Lower lobe of right lung (tissue), 2 donors: ENCODE data around the gene CCNI. TPM values are rescaled to one million over a fixed set of nuclear protein-coding genes. Genes with fewer than 3 reads are reported as not detected.

Experiments used
- ATAC-seq, 2 donors: fragments of 200-7000 bp; cut with Tn5 transposase; one replicate each; pipeline ENCODE4 v1.9.1; 2020 to 2022; ENCODE audit warnings: mild to moderate bottlenecking in 2 of 2, moderate library complexity in 2 of 2
- DNase-seq: peaks from one replicate; pipeline ENCODE4 v3.0.0-alpha.2; 2020
- H3K27ac ChIP-seq: fragments of 200-600 bp; one replicate; pipeline ENCODE4 v1.8.0; 2022
- H3K27me3 ChIP-seq: fragments of 200-600 bp; one replicate; pipeline ENCODE4 v1.8.0; 2022; ENCODE audit warnings: low read depth
- H3K36me3 ChIP-seq: fragments of 200-600 bp; one replicate; pipeline ENCODE4 v1.8.0; 2022; ENCODE audit warnings: mild to moderate bottlenecking
- H3K4me1 ChIP-seq: fragments of 200-600 bp; one replicate; pipeline ENCODE4 v1.8.0; 2022
- H3K4me3 ChIP-seq: fragments of 200-600 bp; one replicate; pipeline ENCODE4 v1.8.0; 2022; ENCODE audit warnings: mild to moderate bottlenecking
- H3K9me3 ChIP-seq: fragments of 200-600 bp; one replicate; pipeline ENCODE4 v1.8.0; 2022
- intact Hi-C: fragments of 100-400 bp; cut with DNase I; formaldehyde crosslinking; loops from one replicate; pipeline ENCODE4 v1.11.0; 2022
- long read RNA-seq: library from polyadenylated mRNA; unstranded; transcript quantifications from one replicate; pipeline ENCODE4 v2.0.0, GENCODE V29; 2021
- total RNA-seq: library from RNA; stranded (reverse); fragmentation: NEBNext Ultra II Directional; extraction: Animal tissue kit (Norgen Biotek cat#: 25700); gene quantifications from one replicate; pipeline ENCODE4 v1.2.1, GENCODE V29; 2021
- TF ChIP-seq, protein P1 (sequence below): fragments of 200-600 bp; IDR thresholded peaks from one replicate; pipeline ENCODE4 v1.8.0; 2022; ENCODE audit warnings: antibody characterized with exemption, mild to moderate bottlenecking
- donor health status: DM: no; HTN: yes; CAD: no; lungs with severe emphysema.

Gene CCNI
- total RNA-seq, result 327 TPM
- long read RNA-seq, transcript CCNI-201 (7 exons, 2,772 nt), result major isoform, 264 of 360 reads
- long read RNA-seq, partial matches to known transcripts, result 16 of 360 reads
- long read RNA-seq, other reads (novel, unspliced or antisense), result 80 of 360 reads

GRCh38 chr4:77075869-77076799 is at the start of gene CCNI:
TSS of gene CCNI (minus strand) at chr4:77075989. CDS start at chr4:77066362, 9,627 bp downstream.
- ATAC-seq (peak; percentile 96 to 98), DNase-seq (peak; percentile 96)
- intact Hi-C loops, result no loop called here
- Histone ChIP-seq H3K4me3 (peak within 1 kb of the TSS; percentile 70), H3K4me1 (peaks cover 36% of the 10 kb centered on the region), H3K27me3 (no peaks in the 10 kb centered on the region), H3K9me3 (no peaks in the 10 kb centered on the region), H3K36me3 (no peaks in the 10 kb centered on the region), H3K27ac (peak within 1 kb of the TSS; percentile 98)
- TF ChIP-seq, protein P1, sequence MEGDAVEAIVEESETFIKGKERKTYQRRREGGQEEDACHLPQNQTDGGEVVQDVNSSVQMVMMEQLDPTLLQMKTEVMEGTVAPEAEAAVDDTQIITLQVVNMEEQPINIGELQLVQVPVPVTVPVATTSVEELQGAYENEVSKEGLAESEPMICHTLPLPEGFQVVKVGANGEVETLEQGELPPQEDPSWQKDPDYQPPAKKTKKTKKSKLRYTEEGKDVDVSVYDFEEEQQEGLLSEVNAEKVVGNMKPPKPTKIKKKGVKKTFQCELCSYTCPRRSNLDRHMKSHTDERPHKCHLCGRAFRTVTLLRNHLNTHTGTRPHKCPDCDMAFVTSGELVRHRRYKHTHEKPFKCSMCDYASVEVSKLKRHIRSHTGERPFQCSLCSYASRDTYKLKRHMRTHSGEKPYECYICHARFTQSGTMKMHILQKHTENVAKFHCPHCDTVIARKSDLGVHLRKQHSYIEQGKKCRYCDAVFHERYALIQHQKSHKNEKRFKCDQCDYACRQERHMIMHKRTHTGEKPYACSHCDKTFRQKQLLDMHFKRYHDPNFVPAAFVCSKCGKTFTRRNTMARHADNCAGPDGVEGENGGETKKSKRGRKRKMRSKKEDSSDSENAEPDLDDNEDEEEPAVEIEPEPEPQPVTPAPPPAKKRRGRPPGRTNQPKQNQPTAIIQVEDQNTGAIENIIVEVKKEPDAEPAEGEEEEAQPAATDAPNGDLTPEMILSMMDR, result no peak

DNA sequence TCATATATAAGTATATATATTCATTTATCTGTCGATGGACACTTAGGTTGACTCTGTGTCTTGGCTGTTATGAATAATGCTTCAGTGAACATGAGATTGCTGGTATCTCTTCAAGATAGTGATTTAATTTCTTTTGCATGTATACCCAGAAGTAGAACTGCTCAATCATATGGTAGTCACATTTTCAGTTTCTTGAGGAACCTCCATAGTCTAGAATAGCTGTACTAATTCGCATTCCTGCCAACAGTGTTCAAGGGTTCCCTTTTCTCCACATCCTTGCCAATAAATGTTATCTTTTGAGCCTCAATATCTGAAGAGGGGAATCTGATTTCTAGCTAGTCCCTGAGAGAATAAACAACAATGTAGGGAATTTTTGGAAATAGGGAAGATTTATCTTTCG is 48.8 kb upstream of the CCNI start:
- no peak for ATAC-seq
- intact Hi-C loops, result no loop called here
- Histone ChIP-seq H3K27me3 (no peaks in the 10 kb centered on the region), H3K27ac (no peak overlapping the region), H3K36me3 (no peaks in the 10 kb centered on the region), H3K9me3 (no peaks in the 10 kb centered on the region), H3K4me3 (no peak overlapping the region), H3K4me1 (peaks cover 13% of the 10 kb centered on the region)
- DNase-seq, result no peak
- TF ChIP-seq, protein P1, result no peak

- no peak overlapping the region for H3K27ac ChIP-seq
- no peak for ATAC-seq
- H3K4me3 ChIP-seq, result no peak overlapping the region
- intact Hi-C loops, result no loop called here
- no peaks in the 10 kb centered on the region for H3K36me3 ChIP-seq
- TF ChIP-seq, protein P1, result no peak
- H3K27me3 ChIP-seq, result no peaks in the 10 kb centered on the region
- DNase-seq, result no peak
- peaks cover 13% of the 10 kb centered on the region for H3K4me1 ChIP-seq
- no peaks in the 10 kb centered on the region for H3K9me3 ChIP-seq
Measured at GRCh38 chr4:77123411-77123810, 47.6 kb upstream of the CCNI start.

DNA sequence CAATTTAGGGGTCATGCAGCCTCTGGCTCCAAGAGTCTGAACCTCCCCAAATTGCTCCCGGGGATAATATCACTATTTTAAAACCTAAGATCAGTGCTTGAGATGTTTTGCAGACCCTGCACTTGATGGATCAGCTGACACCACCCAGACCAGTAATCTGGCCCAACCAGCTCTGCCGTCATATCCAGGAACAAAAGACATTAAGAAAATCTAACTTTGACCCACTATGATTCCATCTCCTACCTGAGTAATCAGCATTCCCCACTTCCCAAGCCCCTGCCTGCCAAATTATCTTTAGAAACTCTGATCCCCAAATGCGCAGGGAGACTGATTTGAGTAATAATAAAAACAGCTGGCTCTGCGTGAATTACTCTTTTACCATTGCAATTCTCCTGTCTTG is 46.9 kb upstream of the CCNI start:
- Histone ChIP-seq H3K36me3 (no peaks in the 10 kb centered on the region), H3K27me3 (no peaks in the 10 kb centered on the region), H3K4me3 (no peak overlapping the region), H3K27ac (no peak overlapping the region), H3K4me1 (peaks cover 12% of the 10 kb centered on the region), H3K9me3 (no peaks in the 10 kb centered on the region)
- TF ChIP-seq, protein P1, result no peak
- intact Hi-C loops, result no loop called here
- ATAC-seq (no peak), DNase-seq (no peak)

GRCh38 chr4:77121736-77122240 is 46.0 kb upstream of the CCNI start:
- Histone ChIP-seq H3K36me3 (no peaks in the 10 kb centered on the region), H3K27ac (no peak overlapping the region), H3K4me1 (peaks cover 8% of the 10 kb centered on the region), H3K4me3 (no peak overlapping the region), H3K27me3 (no peaks in the 10 kb centered on the region), H3K9me3 (no peaks in the 10 kb centered on the region)
- no peak for ATAC-seq
- intact Hi-C loops, result no loop called here
- DNase-seq, result no peak
- TF ChIP-seq, protein P1, result no peak
